ENCODE measurements around the gene RNF222. TPM values are rescaled to one million over a fixed set of nuclear protein-coding genes. Genes with fewer than 3 reads are reported as not detected.
"Not testable (repeated sequence)": the region's sequence is repeated elsewhere in the genome, so short reads cannot be mapped to it uniquely, and the experiment has no call there.

RNF222 gene
- total and polyA plus RNA-seq, 2 donors, result not detected

GRCh38 chr17:8405499-8406016 is 7.9 kb upstream of the RNF222 start:
- Histone ChIP-seq H3K4me3 (ENCODE audit: low read depth, low read length) (no peak overlapping the region), H3K4me1 (ENCODE audit: insufficient read depth) (no peaks in the 10 kb centered on the region), H3K36me3 (ENCODE audit: insufficient read depth) (no peaks in the 10 kb centered on the region), H3K27ac (ENCODE audit: low read depth) (no peak overlapping the region)
- WGBS, result 84% methylated on average over 11 of the region's 11 CpGs
- DNase-seq (ENCODE audit: extremely low spot score), result no peak

GRCh38 chr17:8402921-8403536 is 5.4 kb upstream of the RNF222 start:
- Histone ChIP-seq H3K27ac (ENCODE audit: low read depth) (no peak overlapping the region), H3K4me1 (ENCODE audit: insufficient read depth) (no peaks in the 10 kb centered on the region), H3K36me3 (ENCODE audit: insufficient read depth) (no peaks in the 10 kb centered on the region), H3K4me3 (ENCODE audit: low read depth, low read length) (no peak overlapping the region)
- no peak for DNase-seq (ENCODE audit: extremely low spot score)
- WGBS, result 79% methylated on average over 11 of the region's 11 CpGs

GRCh38 chr17:8401107-8401506 is 3.5 kb upstream of the RNF222 start:
- WGBS, result 86% methylated on average over 2 of the region's 2 CpGs
- H3K4me3 ChIP-seq (ENCODE audit: low read depth, low read length), result no peak overlapping the region
- no peaks in the 10 kb centered on the region for H3K4me1 ChIP-seq (ENCODE audit: insufficient read depth)
- DNase-seq (ENCODE audit: extremely low spot score), result no peak
- H3K36me3 ChIP-seq (ENCODE audit: insufficient read depth), result no peaks in the 10 kb centered on the region
- H3K27ac ChIP-seq (ENCODE audit: low read depth), result no peak overlapping the region

- H3K4me3 ChIP-seq (ENCODE audit: low read depth, low read length), result no peak overlapping the region
These were observed 1.4 kb upstream of the RNF222 start for GRCh38 chr17:8398980-8399379.

GRCh38 chr17:8394497-8394896 is 3.1 kb downstream of the RNF222 start:
- not testable (repeated sequence) for H3K4me1 ChIP-seq (ENCODE audit: insufficient read depth); H3K27ac ChIP-seq (ENCODE audit: low read depth); H3K4me3 ChIP-seq (ENCODE audit: low read depth, low read length); DNase-seq (ENCODE audit: extremely low spot score); H3K36me3 ChIP-seq (ENCODE audit: insufficient read depth)
- WGBS, result 81% methylated on average over 9 of the region's 9 CpGs

More at GRCh38 chr17:8398980-8399379, 1.4 kb upstream of the RNF222 start:
- Histone ChIP-seq H3K4me1 (ENCODE audit: insufficient read depth) (no peaks in the 10 kb centered on the region), H3K36me3 (ENCODE audit: insufficient read depth) (no peaks in the 10 kb centered on the region), H3K27ac (ENCODE audit: low read depth) (no peak overlapping the region)
- no peak for DNase-seq (ENCODE audit: extremely low spot score)
- WGBS, result 53% methylated on average over 6 of the region's 6 CpGs

GRCh38 chr17:8393470-8394231 is 4.0 kb downstream of the RNF222 start:
- 61% methylated on average over 8 of the region's 8 CpGs for WGBS
- no peak overlapping the region for H3K27ac ChIP-seq (ENCODE audit: low read depth)
- H3K4me3 ChIP-seq (ENCODE audit: low read depth, low read length), result no peak overlapping the region
- no peak for DNase-seq (ENCODE audit: extremely low spot score)
- no peaks in the 10 kb centered on the region for H3K36me3 ChIP-seq (ENCODE audit: insufficient read depth)
- no peaks in the 10 kb centered on the region for H3K4me1 ChIP-seq (ENCODE audit: insufficient read depth)

- no peaks in the 10 kb centered on the region for H3K36me3 ChIP-seq (ENCODE audit: insufficient read depth)
- 86% methylated on average over 46 of the region's 46 CpGs for WGBS
- H3K27ac ChIP-seq (ENCODE audit: low read depth), result no peak overlapping the region
- no peak overlapping the region for H3K4me3 ChIP-seq (ENCODE audit: low read depth, low read length)
- DNase-seq (ENCODE audit: extremely low spot score), result no peak
- H3K4me1 ChIP-seq (ENCODE audit: insufficient read depth), result no peaks in the 10 kb centered on the region
These were observed 4.8 kb downstream of the RNF222 start for GRCh38 chr17:8392674-8393469.

- Histone ChIP-seq H3K36me3 (ENCODE audit: insufficient read depth) (no peaks in the 10 kb centered on the region), H3K4me3 (ENCODE audit: low read depth, low read length) (no peak overlapping the region), H3K4me1 (ENCODE audit: insufficient read depth) (no peaks in the 10 kb centered on the region), H3K27ac (ENCODE audit: low read depth) (no peak overlapping the region)
- no peak for DNase-seq (ENCODE audit: extremely low spot score)
- 63% methylated on average over 18 of the region's 18 CpGs for WGBS
These were observed 5.4 kb downstream of the RNF222 start for GRCh38 chr17:8392274-8392673.

- 40% methylated on average over 9 of the region's 9 CpGs for WGBS
- Histone ChIP-seq H3K4me1 (ENCODE audit: insufficient read depth) (no peaks in the 10 kb centered on the region), H3K4me3 (ENCODE audit: low read depth, low read length) (no peak overlapping the region), H3K27ac (ENCODE audit: low read depth) (no peak overlapping the region), H3K36me3 (ENCODE audit: insufficient read depth) (no peaks in the 10 kb centered on the region)
- DNase-seq (ENCODE audit: extremely low spot score), result no peak
These were observed 5.9 kb downstream of the RNF222 start for GRCh38 chr17:8391711-8392110.

- Histone ChIP-seq H3K27ac (ENCODE audit: low read depth) (no peak overlapping the region), H3K4me1 (ENCODE audit: insufficient read depth) (no peaks in the 10 kb centered on the region), H3K4me3 (ENCODE audit: low read depth, low read length) (no peak overlapping the region), H3K36me3 (ENCODE audit: insufficient read depth) (no peaks in the 10 kb centered on the region)
- WGBS, result 90% methylated on average over 7 of the region's 7 CpGs
- DNase-seq (ENCODE audit: extremely low spot score), result no peak
These were observed 9.5 kb downstream of the RNF222 start for GRCh38 chr17:8387914-8388651.

- no peak overlapping the region for H3K27ac ChIP-seq (ENCODE audit: low read depth)
- WGBS, result 62% methylated on average over 6 of the region's 6 CpGs
These were observed 10.8 kb downstream of the RNF222 start for GRCh38 chr17:8386841-8387240.

GRCh38 chr17:8384801-8385378 is 12.7 kb downstream of the RNF222 start:
- Histone ChIP-seq H3K4me1 (ENCODE audit: insufficient read depth) (no peaks in the 10 kb centered on the region), H3K27ac (ENCODE audit: low read depth) (no peak overlapping the region), H3K36me3 (ENCODE audit: insufficient read depth) (no peaks in the 10 kb centered on the region), H3K4me3 (ENCODE audit: low read depth, low read length) (no peak overlapping the region)
- WGBS, result 60% methylated on average over 12 of the region's 12 CpGs
- DNase-seq (ENCODE audit: extremely low spot score), result no peak

More at GRCh38 chr17:8386841-8387240, 10.8 kb downstream of the RNF222 start:
- Histone ChIP-seq H3K4me3 (ENCODE audit: low read depth, low read length) (no peak overlapping the region), H3K36me3 (ENCODE audit: insufficient read depth) (no peaks in the 10 kb centered on the region), H3K4me1 (ENCODE audit: insufficient read depth) (no peaks in the 10 kb centered on the region)
- no peak for DNase-seq (ENCODE audit: extremely low spot score)

Measured in urinary bladder (tissue), 4 donors.